Effector CD4-positive, alpha-beta T cell (primary cell): ENCODE data around the gene CCDC85B.

Experiments
- DNase-seq: peaks from one replicate; pipeline ENCODE4 v3.0.0-alpha.2; 2020

CCDC85B gene

GRCh38 chr11:65912845-65913244, 22.4 kb downstream of the CCDC85B start:
- DNase-seq: no peak

- DNase-seq: no peak
These were observed 24.8 kb downstream of the CCDC85B start for GRCh38 chr11:65915101-65915820.

DNA sequence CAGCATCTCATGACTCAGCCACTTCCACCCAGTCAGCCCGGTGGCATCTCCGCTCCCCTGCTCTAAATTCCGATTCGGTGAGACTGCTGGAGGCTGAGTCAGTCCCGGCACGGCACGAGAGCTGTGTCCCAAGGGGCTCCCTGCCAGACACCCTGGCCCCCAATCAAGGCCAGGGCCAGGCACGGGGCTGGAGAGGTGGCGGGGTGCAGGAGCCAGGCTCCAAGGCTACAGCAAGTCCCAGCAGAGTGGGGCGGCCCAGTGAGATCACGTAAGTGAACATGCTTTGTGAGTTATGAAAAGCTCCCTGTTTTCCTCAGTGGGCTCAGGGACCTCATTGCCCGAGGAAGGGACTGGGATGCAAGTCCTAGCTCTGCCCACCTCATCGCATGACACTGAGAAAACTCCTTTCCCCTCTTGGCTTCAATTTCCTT, 25.4 kb downstream of the CCDC85B start:
- DNase-seq: no peak

- no peak for DNase-seq
These were observed 25.9 kb downstream of the CCDC85B start for GRCh38 chr11:65916391-65916790.

DNA sequence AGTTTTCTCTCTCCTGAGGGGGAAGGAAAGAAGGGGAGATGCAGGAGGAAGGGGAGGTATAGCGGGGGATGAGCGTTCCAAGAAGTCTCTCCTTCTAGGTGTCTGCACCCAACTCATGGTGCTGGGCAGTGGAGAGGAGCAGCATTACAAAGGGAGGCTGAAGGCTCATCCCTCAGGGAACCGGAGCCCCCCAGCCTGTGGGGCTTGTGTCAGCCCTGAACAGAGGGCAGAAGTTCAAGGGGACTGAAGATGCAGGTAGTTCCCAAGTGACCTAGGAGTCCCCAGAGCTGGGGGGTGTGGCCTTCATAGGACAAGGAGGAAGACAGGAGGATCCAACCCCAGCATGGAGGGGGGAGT, 26.6 kb downstream of the CCDC85B start:
- no peak for DNase-seq

GRCh38 chr11:65917434-65918210, 27.1 kb downstream of the CCDC85B start:
- DNase-seq: no peak

- no peak for DNase-seq
These were observed 28.0 kb downstream of the CCDC85B start, which contains the start of gene C11orf68 for GRCh38 chr11:65918211-65919140. Gene C11orf68 (minus strand): TSS chr11:65919062. CDS start chr11:65919031, 31 bp downstream.

DNA sequence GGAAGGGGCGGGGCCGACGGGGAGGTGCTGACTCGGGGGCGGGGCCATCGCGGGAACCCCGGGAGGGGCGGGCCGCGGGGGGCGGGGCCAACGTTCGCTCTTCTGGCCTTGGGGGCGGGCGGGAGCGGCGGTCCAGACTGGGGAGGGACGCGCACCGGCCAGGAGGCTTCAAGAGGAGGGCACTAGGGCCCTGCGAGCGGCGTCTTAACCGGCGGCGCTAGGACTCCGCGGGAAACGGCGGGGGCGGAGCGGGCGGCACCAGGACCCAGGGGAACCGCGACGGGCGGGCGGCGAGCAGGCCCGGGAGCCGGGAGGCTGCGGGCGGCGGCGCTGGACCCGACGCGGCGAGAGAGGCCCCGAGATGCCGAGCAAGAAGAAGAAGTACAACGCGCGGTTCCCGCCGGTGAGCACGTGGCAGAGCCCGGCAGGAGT, 28.7 kb downstream of the CCDC85B start, which contains the start of gene DRAP1:
Gene DRAP1 (plus strand): TSS at position 286 of the 432 bp plus-strand sequence. CDS start 76 bp downstream, at position 362.
- DNase-seq: peak; percentile 98

DNA sequence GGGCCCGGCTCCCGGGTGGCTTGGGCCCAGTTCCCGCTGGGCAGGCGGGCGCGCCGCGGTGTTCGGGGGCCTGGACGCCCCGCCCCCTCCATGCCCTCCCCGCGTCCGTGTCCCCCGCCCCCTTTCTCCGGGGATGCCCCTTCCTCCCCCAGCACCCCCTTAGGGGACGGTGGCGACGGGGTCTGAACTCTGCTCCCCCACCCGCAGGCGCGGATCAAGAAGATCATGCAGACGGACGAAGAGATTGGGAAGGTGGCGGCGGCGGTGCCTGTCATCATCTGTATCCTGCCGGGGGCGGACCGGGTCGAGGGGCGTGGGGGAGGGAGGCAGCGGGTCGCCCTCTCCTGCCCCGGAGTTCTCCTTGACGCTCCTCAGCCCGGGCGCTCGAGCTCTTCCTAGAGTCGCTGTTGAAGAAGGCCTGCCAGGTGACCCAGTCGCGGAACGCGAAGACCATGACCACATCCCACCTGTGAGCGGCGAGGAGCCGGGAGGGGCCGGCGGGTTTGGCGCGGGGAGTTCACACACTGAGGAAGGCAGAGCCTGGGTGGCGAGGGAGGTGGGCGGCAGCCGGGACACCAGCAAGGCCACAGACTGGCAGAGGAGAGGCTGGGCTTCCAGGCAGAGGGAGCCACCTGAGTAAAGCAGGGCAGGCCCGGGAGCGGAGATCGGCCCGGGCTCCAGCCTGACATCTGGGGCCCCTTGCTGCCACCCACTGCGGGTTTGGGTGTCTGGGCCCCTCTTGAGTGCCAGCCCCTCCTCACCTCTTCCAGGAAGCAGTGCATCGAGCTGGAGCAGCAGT, 29.3 kb downstream of the CCDC85B start:
- DNase-seq: peak; percentile 54

DNA sequence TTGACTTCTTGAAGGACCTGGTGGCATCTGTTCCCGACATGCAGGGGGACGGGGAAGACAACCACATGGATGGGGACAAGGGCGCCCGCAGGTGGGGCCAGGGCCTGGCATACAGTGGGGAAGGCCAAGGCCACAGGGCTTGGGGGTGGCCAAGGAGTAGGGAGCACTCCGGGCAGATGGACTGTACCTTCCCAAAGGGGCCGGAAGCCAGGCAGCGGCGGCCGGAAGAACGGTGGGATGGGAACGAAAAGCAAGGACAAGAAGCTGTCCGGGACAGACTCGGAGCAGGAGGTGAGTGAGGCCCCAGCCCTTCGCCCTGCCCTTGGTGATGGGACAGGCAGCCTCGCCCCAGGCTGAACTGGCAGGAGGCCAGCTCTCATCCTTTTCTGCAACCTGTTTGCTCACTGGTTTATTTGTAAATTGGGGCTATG, 29.9 kb downstream of the CCDC85B start:
- no peak for DNase-seq

GRCh38 chr11:65921033-65921555, 30.6 kb downstream of the CCDC85B start:
- no peak for DNase-seq

- DNase-seq: no peak
These were observed 31.4 kb downstream of the CCDC85B start for GRCh38 chr11:65921876-65922275.

GRCh38 chr11:65922565-65922964, 32.1 kb downstream of the CCDC85B start:
- no peak for DNase-seq

DNA sequence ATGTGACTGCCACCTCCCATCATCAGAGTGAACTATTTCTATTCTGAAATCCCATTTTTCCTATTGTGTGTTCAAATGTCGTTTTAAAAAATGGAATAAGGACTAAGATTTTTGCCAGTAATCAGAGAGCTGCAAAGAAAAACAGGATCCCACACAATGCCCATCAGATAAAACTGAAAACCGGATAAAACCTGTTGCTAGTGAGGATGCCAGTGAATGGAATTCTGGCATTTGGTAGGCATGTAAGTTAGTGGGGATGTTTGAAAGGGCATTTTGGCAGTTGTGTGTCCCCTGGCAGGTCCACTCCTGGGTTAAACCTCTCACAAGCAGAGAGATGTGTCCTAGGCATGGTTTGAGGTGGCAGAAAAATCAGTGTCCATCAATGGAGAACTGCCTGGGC, 34.9 kb downstream of the CCDC85B start:
- DNase-seq: no peak

DNA sequence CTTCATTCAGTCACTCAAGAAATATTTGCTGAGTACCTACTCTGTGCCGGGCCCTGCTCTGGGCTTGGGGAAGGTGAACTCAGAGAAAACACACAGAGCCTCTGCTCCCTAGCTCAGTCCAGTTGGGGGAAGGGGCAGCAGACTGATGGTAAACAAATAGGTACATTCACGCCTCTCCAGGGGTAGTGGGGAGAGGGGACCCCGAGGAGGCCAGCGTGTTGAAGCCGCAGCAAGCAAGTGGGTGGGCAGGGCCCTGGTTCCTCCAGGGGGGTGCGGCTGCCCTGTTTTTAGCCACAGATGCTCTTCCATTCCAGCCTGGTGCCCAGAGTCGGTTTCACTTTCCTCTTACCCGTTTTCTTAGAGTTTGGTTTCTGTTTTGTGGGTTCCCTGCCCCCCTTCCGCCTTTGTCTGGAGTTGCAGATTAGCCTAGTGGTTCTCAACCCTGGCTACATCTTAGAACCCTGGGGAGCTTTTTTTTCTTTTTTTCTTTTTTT, 37.5 kb downstream of the CCDC85B start:
- peak; percentile 64 for DNase-seq

DNA sequence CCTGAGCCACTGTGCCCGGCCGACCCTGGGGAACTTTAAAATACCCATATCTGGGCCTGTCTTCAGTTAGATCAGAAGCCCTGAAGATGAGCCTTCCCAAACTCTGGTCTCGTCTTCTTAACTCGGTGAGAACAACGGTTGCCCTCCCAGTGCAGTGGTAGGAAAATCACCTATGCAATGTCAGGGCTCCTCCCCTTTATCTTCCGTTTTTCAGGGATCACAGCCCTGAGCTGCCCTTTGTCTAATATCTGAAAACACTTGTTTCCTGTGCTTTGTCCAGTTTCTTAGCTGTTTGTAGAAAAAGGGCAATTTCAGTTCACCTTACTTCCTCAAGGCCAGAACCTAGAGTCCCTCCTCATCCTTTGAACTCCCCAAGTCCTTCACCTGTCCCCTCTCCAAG, 38.2 kb downstream of the CCDC85B start:
- DNase-seq: no peak

GRCh38 chr11:65931773-65932557, 41.5 kb downstream of the CCDC85B start:
- DNase-seq: no peak

GRCh38 chr11:65932558-65932919, 42.1 kb downstream of the CCDC85B start:
- no peak for DNase-seq

DNA sequence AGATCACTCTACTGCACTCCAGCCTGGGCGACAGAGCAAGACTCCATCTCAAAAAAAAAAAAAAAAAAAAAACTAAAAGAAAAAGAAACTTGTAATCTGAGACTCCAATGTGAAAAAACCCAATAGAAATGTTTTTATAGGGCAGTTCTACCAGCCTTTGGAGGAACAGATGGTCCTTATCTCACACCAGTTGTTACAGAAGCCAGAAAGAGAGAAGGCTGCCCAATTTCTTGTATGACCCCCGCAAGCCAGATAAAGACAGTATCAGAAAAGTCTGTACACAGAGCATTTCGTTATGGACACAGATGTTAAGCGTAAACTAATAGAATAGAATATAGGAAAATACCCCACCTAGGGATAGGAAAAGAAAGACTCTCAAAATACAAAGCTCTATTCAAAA, 43.5 kb downstream of the CCDC85B start:
- no peak for DNase-seq

- no peak for DNase-seq
These were observed 47.3 kb downstream of the CCDC85B start for GRCh38 chr11:65937766-65938165.
